HK-2 (cell line): ENCODE results near the gene TRPV6.
A peak's percentile ranks its signal among the peaks of the same experiment; 100 is the strongest.

ENCODE experiments used
- DNase-seq: peaks from one replicate; pipeline ENCODE4 v3.0.0-alpha.2; 2018; ENCODE audit not compliant: unreplicated experiment

The TRPV6 gene

GRCh38 chr7:142853739-142854371, 31.7 kb downstream of the TRPV6 start:
- peak; percentile 58 for DNase-seq

GRCh38 chr7:142851919-142852318, 33.6 kb downstream of the TRPV6 start:
- no peak for DNase-seq

- no peak for DNase-seq
Measured at GRCh38 chr7:142851269-142851668, 34.3 kb downstream of the TRPV6 start.

GRCh38 chr7:142847353-142847752, 38.2 kb downstream of the TRPV6 start:
- no peak for DNase-seq

- DNase-seq = no peak
Measured at GRCh38 chr7:142842251-142842766, 43.2 kb downstream of the TRPV6 start.

- DNase-seq = no peak
Measured at GRCh38 chr7:142838461-142839213, 46.9 kb downstream of the TRPV6 start.

GRCh38 chr7:142836426-142836825, 49.1 kb downstream of the TRPV6 start:
- no peak for DNase-seq

GRCh38 chr7:142835487-142835886, 50.1 kb downstream of the TRPV6 start:
- DNase-seq = no peak

- DNase-seq = no peak
Measured at GRCh38 chr7:142833174-142834048, 52.1 kb downstream of the TRPV6 start.

GRCh38 chr7:142832417-142832816, 53.1 kb downstream of the TRPV6 start:
- DNase-seq = no peak

- no peak for DNase-seq
Measured at GRCh38 chr7:142827951-142828500, 57.5 kb downstream of the TRPV6 start.

- DNase-seq = no peak
Measured at GRCh38 chr7:142822714-142823113, 62.8 kb downstream of the TRPV6 start.
